Fibroblast of upper back skin (primary cell): ENCODE data around the gene CXCR6.
"Not testable (repeated sequence)": the region's sequence is repeated elsewhere in the genome, so short reads cannot be mapped to it uniquely, and the experiment has no call there.

Experiments
- DNase-seq: peaks from one replicate; pipeline ENCODE4 v3.0.0-alpha.2; 2013

CXCR6 gene

GRCh38 chr3:45992133-45992729, 49.0 kb downstream of the CXCR6 start:
- no peak for DNase-seq

GRCh38 chr3:45992821-45993221, 49.6 kb downstream of the CXCR6 start:
- peak; percentile 98 for DNase-seq

DNA sequence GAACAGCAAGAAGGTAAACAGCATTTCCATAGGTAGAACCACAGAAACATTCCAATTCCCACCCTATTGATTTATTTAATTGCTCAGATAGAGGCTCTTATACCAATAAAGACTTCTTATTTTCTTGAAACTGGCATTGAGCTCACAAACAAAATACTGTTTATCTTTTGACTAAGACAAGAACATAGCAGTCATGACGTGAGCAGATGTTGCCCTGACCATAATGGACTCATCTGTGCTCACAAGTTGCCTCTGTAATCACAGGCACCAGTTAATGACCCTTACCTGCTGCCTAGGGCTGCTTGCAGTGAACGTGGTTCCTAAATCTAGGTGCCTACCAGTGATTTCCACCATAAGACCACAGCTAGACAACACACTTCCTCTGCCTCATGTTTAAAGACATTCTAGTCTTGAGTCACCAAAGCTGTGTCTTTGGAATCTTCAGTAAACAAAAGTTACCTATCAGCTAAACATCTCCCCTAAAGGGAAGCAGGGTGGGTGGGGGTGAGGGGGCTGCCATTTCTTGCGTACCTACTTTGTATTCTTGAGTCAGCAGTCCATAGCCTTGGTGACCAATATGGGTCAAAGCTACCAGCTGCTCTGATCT, 50.3 kb downstream of the CXCR6 start:
- DNase-seq = no peak

GRCh38 chr3:45994419-45995235, 51.4 kb downstream of the CXCR6 start:
- DNase-seq = no peak

- peak; percentile 86 for DNase-seq
Observed at GRCh38 chr3:45995236-45996192, 52.2 kb downstream of the CXCR6 start, which contains the start of gene FYCO1. FYCO1 (minus strand) TSS chr3:45995824; CDS start chr3:45984910, 10,914 bp downstream.

- not testable (repeated sequence) for DNase-seq
Observed at GRCh38 chr3:45997499-45997898, 54.2 kb downstream of the CXCR6 start.

DNA sequence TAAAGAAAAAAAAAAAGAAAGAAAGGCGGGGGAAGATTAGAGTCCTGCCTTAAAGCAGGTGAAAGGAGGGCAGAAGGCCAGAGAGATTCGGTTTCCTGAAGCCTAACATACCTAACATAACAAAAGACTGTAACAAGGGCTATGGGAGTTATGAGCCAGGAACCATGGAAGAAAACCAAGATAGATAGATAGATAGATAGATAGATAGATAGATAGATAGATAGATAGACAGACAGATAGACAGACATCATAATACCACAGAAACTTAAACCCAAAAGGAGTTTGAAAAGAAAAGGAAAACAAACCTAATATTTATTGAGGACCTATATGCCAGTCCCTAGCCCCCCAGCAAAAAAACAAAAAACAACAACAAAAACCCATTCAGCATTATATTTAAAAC, 54.7 kb downstream of the CXCR6 start:
- no peak for DNase-seq
